GM12872 (cell line): ENCODE measurements around the gene TLR4.

Experiments used
- TF ChIP-seq, protein P1 (sequence below): IDR thresholded peaks from 3 replicates; pipeline ENCODE4 v1.5.1; 2011; ENCODE audit warnings: low read depth, mild to moderate bottlenecking, low read length, moderate library complexity; ENCODE audit not compliant: insufficient read depth

Gene TLR4

GRCh38 chr9:117722108-117722761, 18.0 kb downstream of the TLR4 start:
- TF ChIP-seq, protein P1, sequence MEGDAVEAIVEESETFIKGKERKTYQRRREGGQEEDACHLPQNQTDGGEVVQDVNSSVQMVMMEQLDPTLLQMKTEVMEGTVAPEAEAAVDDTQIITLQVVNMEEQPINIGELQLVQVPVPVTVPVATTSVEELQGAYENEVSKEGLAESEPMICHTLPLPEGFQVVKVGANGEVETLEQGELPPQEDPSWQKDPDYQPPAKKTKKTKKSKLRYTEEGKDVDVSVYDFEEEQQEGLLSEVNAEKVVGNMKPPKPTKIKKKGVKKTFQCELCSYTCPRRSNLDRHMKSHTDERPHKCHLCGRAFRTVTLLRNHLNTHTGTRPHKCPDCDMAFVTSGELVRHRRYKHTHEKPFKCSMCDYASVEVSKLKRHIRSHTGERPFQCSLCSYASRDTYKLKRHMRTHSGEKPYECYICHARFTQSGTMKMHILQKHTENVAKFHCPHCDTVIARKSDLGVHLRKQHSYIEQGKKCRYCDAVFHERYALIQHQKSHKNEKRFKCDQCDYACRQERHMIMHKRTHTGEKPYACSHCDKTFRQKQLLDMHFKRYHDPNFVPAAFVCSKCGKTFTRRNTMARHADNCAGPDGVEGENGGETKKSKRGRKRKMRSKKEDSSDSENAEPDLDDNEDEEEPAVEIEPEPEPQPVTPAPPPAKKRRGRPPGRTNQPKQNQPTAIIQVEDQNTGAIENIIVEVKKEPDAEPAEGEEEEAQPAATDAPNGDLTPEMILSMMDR, result no peak

DNA sequence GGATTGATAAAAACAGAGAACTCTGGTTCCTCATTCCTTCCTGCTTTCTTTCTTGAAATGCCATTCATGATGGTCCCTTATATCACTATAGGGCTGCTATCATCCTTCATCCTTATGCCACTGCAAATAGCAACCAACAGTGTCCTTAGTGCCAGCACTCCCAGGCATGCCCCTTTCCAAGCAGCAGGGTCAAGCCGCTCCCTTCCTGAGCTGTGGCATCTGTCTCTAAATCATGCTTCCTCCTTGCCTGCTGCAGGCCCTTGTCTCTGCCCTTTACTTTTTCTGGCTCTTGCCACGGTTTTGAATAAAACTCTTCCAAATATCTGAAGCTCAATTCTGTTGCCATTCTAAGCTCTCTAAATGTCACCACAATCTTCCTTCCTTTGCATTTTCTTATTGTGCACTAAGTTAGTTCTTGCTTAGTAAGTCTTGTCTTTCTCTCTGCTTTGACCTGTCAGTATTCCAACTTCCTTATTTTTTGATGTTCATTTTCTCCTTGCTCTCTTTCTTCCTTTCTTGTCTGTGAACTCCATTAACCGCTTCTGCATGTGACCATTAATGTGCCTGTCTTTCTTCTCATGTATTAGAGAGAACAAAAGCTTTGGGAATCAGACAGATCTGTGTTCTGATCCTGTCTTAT, 19.9 kb downstream of the TLR4 start:
- TF ChIP-seq, protein P1, result no peak

GRCh38 chr9:117725426-117725887, 21.3 kb downstream of the TLR4 start:
- TF ChIP-seq, protein P1, result no peak

DNA sequence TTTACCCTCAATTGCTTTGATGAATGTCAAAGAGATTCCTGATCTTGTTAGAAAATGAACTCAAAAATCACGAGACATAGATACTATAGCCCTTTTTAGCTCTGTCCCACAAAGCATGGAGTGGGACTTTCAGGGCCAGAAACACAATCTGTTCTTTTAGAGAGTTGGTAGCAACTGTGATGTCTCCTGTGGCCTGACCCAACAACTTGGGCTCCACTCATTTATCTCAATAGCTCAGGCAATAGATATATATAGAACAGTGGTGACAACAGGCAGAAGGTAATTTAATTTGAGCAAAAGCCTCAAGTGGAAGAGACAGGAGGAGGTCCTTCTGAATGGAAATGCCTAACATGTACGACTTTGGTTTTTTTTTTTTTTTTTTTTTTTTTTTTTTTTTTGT, 25.2 kb downstream of the TLR4 start:
- TF ChIP-seq, protein P1, result no peak

GRCh38 chr9:117732494-117732893, 28.3 kb downstream of the TLR4 start:
- TF ChIP-seq, protein P1, result no peak

GRCh38 chr9:117733465-117733864, 29.3 kb downstream of the TLR4 start:
- TF ChIP-seq, protein P1, result no peak

- TF ChIP-seq, protein P1, result no peak
These were observed 29.9 kb downstream of the TLR4 start for GRCh38 chr9:117734082-117734481.
